Stimulated activated CD4-positive, alpha-beta T cell treated with anti-CD3 and anti-CD28 coated beads, TNF-alpha, amount 100 ng/mL, for 4 hours (primary cell): Measurements from ENCODE around the gene RTTN.

ENCODE experiments used
- DNase-seq, 3 experiments: peaks; one replicate each; pipeline ENCODE4 v3.0.0-alpha.2; 2020; ENCODE audit warnings: low read depth in 3 of 3

The RTTN gene

DNA sequence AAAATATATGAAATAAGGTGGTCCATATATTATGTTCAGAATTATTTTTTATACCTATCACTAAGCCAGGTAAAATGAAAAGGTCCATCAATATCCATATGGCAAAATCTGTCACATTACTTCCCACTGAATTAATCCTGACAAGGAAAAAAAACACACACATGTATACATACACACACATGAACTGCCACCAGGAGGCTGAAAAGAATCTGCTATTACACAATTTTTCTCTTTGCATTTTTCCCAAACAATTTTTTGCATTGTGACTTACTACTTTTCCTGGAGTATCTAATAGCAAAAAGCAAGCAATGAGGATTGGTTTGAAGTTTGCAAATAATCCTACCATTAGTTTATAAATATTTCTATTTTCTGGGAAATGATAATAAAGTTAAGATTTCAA is 129.6 kb downstream of the RTTN start:
- DNase-seq, result no peak

DNA sequence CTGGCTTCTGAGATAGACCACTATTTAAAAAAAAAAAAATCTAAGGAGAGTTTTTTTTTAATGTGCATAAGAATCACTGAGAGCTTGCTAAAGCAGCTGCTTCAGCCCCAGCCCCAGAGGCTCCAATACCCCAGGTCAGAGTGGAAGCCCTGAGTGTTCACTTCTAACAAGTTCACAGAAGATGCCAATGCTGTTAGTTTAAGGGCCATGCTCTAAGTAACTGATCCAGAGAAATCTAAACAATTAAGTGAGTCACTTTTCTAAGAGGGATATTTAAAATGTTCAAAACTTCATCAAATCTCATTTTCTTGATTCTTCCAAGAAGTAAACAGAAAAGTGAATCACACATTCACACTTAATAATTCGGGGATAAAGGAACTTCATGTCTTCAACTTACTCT is 131.4 kb downstream of the RTTN start:
- DNase-seq, result no peak

DNA sequence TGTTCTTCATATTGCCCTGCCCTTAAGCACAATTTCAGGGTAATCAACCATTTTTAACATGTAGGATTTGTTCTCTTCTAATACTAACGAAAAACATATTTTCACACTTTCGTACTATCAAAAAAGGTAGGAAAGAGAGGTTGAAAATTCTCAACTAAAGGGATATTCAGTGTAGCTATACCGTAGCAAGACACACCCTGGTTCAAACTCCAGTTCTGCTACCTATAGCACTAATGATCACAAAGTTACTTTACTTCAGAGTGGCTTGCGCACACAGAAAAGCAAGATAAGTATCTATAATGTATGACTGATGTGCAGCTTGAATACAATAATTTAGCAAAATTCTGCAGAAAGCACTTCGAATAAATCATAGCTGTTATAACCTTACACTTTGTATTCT is 132.1 kb downstream of the RTTN start:
- DNase-seq, result no peak

DNA sequence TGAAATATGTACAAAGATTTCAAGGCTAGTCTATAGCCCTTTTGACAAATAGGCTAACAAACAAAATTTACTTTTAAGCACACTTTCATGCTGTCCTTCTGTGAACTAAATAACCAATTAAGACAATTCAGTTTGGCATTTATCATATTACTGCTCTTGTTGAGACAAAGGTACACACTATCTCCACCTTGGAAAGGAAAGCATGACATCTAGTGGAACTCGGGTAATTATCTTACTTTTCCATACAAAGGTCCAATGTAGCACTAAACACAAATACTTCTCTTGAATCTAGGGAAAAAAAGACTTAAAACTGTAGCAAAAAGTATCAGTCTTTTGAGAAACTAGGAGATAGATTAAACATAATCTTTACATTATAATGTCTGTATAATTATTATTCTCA is 132.8 kb downstream of the RTTN start:
- DNase-seq, result no peak

DNA sequence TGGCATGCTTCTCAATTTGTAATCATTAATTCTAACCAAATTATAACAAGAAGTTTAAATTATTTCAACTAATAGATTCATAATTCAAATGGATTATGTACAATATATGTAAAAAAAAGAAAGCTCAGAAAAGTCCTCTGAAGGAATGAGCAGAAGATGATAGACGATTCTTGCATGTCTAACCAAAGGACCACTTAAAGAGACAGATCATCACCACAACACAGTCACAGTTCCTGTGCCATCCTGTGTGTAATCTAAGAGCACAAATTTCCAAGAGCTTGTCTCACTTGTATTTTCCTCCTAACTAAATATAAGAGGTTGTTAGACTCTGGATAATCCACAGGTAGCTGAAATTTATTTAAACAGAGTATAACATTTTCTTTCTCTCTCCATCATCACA is 135.5 kb downstream of the RTTN start:
- DNase-seq, result no peak

DNA sequence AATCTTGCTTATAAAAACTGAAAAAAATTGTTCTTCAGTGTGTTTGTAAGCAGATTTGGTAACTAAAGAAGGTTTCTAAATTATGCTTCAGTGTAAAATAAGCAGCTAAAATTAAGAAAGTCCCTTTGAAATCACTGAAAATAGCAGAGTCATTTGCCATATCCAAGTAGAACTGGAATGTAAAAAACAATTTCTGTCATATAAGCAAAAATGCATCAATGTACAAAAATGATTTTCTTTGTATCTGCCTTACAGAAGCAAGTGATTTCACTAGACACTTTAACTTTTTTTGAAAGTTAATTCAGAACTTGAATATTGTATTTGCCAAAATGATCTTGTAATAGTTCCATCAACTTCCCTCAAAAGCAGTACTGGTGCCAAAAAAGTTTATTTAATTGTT is 136.1 kb downstream of the RTTN start:
- DNase-seq, result no peak

DNA sequence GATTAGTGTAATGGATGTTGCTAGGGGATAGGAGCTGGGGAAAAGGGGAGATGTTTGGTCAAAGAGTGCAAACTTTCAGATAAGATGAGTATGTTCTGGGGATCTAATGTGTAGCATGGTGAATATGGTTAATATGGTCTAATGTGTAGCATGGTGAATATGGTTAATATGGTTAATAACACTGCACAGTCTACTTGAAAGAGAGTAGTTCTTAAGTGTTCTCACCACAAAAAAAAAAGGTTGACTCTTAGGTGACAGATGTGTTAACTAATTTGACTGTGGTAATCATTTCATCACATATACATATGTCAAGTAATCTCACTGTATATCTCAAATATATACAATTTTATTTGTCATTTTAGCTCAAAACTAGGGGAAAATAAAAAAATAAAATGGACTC is 136.5 kb downstream of the RTTN start:
- DNase-seq, result no peak

- DNase-seq, result no peak
Measured at GRCh38 chr18:70059684-70060083, 145.8 kb downstream of the RTTN start.

- DNase-seq, result no peak
Measured at GRCh38 chr18:70058916-70059315, 146.6 kb downstream of the RTTN start.

DNA sequence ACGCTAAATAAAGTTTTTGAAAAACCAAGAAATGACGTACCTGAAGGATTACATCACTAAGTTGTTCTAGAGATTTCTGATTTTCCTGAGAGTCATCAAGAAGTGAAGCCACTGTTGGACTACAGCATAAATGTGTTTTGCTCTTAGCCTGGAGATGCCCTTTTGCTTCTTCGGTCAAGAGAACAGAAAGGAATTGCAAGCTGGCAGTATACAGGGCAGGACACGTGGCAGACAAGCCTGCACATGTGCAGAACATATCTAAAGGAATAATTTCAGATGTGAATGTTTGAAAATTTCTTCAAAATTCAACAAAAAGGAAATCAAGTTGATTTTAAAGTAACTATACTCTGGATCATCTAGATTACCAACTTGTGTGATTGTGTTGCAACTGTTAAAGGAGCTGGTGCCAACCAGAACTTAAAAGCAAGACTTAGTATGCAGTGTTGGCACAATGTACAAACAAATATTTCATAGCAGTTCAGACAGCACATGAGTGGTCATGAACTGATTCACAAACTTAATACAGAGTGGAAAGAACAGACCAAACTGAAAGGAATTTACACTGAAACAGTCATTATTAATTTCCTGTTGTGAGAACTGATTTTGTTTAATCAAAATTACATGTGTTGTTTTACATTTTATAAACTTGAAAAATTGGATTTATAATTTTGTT is 157.4 kb downstream of the RTTN start:
- no peak for DNase-seq

- DNase-seq, result no peak
Measured at GRCh38 chr18:70046796-70047195, 158.7 kb downstream of the RTTN start.

- DNase-seq, result no peak
Measured at GRCh38 chr18:70046207-70046606, 159.3 kb downstream of the RTTN start.

GRCh38 chr18:70044632-70045031 is 160.9 kb downstream of the RTTN start:
- no peak for DNase-seq

DNA sequence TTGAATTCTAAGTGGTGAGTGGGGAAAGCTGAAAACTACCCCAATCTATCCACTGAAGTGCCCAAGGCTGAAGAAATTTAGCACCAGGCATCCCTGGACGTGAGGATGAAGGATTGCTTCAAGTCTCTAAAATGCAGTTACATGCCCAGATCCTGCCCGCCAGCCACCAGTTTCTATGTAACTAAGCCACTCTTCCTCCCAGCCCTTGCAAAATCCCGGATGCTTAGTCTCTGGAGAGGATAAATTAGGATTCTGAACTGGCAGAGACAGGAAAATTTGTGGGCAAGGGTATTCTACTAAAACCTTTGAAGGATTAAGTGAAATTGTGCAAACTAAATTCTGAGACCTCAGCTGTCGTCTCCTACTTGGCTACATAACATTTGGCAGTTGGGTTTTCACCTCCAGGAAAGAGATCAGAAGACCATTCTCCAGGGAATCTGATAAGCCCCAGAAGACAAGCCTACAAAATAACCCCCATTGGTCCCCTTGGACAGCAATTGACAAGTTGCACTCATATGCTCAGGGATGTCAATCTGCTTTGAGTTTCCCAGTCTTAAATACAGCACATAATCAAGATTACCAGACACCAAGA is 163.9 kb downstream of the RTTN start:
- no peak for DNase-seq

GRCh38 chr18:70039186-70039585 is 166.3 kb downstream of the RTTN start:
- DNase-seq, result no peak

DNA sequence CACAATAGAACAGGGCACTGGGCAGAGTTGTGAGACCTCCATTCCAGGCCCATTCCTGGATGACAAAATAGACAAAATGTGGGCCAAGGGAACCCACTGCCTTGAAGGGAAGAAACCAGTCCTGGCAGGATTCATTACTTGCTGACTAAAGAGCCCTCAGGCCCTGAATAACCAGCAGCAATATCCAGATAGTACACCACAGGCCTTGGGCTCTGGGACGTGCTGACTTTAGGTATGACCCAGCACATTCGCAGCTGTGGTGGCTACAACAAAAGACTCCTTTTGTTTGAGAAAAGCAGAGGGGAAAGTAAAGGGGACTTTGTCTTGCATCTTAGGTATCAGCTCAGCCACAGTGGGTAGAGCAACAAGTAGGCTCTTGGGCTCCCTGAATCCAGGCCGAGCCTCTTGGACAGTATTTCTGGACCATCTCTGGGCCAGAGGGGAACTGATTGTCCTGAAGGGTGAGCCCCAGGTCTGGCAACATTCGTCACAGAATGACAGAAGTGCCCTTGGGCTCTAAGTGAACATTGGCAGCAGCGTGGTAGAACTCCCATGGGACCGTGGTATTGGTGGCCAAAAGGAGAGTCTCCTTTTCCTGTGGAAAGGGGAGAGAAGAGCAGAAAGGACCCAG is 167.9 kb downstream of the RTTN start:
- no peak for DNase-seq

- DNase-seq, result no peak
Measured at GRCh38 chr18:70036771-70037347, 168.6 kb downstream of the RTTN start.

DNA sequence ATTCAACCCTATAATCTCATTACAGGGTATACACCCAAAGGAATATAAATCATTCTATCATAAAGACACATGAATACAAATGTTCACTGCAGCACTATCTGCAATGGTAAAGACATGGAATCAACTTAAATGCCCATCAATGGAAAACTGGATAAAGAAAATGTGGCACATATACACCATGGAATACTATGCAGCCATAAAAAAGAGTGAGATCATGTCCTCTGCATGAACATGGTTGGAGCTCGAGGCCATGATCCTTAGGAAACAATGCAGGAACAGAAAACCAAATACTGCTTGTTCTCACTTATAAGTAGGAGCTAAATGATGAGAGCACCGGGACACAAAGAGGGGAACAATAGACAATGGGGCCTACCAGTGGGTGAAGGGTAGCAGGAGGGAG is 169.3 kb downstream of the RTTN start:
- DNase-seq, result no peak

DNA sequence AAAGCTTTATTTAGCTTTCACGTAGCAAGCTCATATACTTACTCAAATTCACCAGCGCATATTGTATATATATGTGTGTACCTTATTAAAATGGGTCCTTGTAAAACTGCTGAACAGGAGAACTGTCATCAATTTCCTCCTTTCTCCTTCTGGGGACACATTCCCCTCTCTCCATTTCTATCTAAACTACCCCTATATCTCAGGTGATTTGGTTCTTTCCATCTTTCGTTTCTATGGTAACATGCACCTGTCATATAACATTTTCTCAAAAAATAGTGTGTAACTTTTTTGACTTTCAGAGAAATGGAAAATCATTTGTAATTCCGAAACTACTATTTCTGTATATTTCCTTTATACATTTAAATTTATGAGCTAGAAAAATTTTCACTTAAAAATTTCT is 174.3 kb downstream of the RTTN start:
- no peak for DNase-seq

- DNase-seq, result no peak
Measured at GRCh38 chr18:70030728-70031127, 174.8 kb downstream of the RTTN start.

DNA sequence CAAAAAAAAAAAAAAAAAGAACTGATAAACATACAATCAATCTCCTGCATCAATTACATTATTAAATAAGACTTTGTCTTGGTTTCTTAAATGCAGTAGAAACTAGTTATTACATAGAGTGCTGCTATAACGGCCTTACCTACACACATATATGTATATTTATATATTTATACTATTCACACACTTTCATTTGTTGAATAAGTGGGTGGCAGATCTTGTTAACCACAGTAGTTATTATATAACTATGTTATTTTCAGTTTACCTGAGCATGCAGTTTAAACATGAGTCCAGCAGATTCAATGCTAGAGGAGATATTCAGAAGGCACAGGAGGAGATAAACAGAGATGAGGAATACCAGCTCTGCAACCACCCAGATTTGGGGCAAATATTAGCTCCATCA is 176.3 kb downstream of the RTTN start:
- DNase-seq, result no peak

DNA sequence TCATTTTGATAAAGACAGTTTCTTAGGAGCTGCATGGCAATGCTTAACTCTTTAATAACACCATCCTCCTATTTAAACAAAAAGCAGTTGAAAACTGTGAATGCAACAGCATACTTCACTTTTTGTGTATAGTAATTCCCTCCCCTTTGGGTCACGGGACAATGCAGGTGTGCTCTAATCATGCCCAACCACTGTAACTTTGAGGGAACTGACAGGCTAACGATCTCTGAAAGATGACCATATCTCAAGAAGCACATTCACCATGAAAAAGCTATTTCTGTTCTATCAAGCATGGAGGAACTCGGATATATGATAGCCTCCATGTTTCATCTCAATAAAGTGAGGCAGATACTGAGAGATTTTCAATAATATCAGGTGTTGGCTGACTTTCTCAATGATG is 176.8 kb downstream of the RTTN start:
- no peak for DNase-seq

- DNase-seq, result no peak
Measured at GRCh38 chr18:70028084-70028483, 177.4 kb downstream of the RTTN start.
